Endothelial cell of umbilical vein (primary cell): Measurements from ENCODE around the gene RPL31. TPM values are rescaled to one million over a fixed set of nuclear protein-coding genes. Genes with fewer than 3 reads are reported as not detected.

Experiments
- BruUV-seq: library from RNA; stranded (reverse); fragments of 400-500 nt; replicated peaks from 2 replicates; lab custom pipeline; 2021; lab: Mats Ljungman, UMichigan
- CTCF ChIA-PET: fragments of 300-600, 350-600 bp; sonication (Branson Sonifier 250); formaldehyde crosslinking; loops from one replicate; lab custom pipeline; 2021; ENCODE audit warnings: antibody characterized with exemption, inconsistent platforms; lab: Charles Lee
- POLR2A ChIA-PET: fragments of 300-600, 350-600 bp; sonication (Branson Sonifier 250); formaldehyde crosslinking; loops from one replicate; lab custom pipeline; 2021; ENCODE audit warnings: antibody characterized with exemption, inconsistent platforms; lab: Charles Lee
- DNase-seq: peaks from one replicate; pipeline ENCODE4 v3.0.0-alpha.2; 2011; ENCODE audit warnings: low read depth, low spot score
- FAIRE-seq: peaks from 2 replicates; lab custom pipeline; 2011; peaks lifted over from hg19 to GRCh38; lab: Jason Lieb, UNC
- H2AFZ ChIP-seq: 2 replicates; pipeline ENCODE4 v1.6.0; 2012; ENCODE audit warnings: low read depth, low read length, control low read depth, inconsistent platforms
- H3K27ac ChIP-seq: 2 replicates; pipeline ENCODE4 v1.5.1; 2011; ENCODE audit warnings: low read depth, mild to moderate bottlenecking, control low read depth, low read length, moderate library complexity; ENCODE audit not compliant: insufficient read depth
- H3K27me3 ChIP-seq, 2 experiments: 2 replicates each; pipeline versions ENCODE4 v1.6.0 to v1.6.1; 2011; ENCODE audit warnings: low read length in 2 of 2, mixed read lengths in 1 of 2; ENCODE audit not compliant: control insufficient read depth in 2 of 2, insufficient read depth in 2 of 2
- H3K36me3 ChIP-seq, 2 experiments: 2 replicates in 1 of 2; 3 replicates in 1 of 2; pipeline ENCODE4 v1.5.1; 2011; ENCODE audit warnings: low read length in 2 of 2, mild to moderate bottlenecking in 1 of 2, moderate library complexity in 1 of 2; ENCODE audit not compliant: control insufficient read depth in 2 of 2, insufficient read depth in 2 of 2; ENCODE audit errors: extremely low read depth in 1 of 2
- H3K4me1 ChIP-seq: 3 replicates; pipeline ENCODE4 v1.5.1; 2011; ENCODE audit warnings: mild to moderate bottlenecking, low read length; ENCODE audit not compliant: control insufficient read depth, insufficient read depth; ENCODE audit errors: extremely low read depth
- H3K4me2 ChIP-seq: 2 replicates; pipeline ENCODE4 v1.6.1; 2011; ENCODE audit warnings: low read length, control low read depth, mixed read lengths; ENCODE audit not compliant: insufficient read depth
- H3K4me3 ChIP-seq, 3 experiments: fragments of 200-600 bp in 1 of 3; sonication (generic), shearing (Covaris generic) in 1 of 3; replicated peaks in 1 of 3; 2 replicates each; pipeline ENCODE4 v1.5.1; 2011 to 2016; ENCODE audit warnings: control low read depth in 3 of 3, low read length in 3 of 3, mild to moderate bottlenecking in 2 of 3, inconsistent platforms in 1 of 3, low read depth in 1 of 3, moderate library complexity in 1 of 3; ENCODE audit not compliant: insufficient read depth in 1 of 3
- H3K79me2 ChIP-seq: 2 replicates; pipeline ENCODE4 v1.6.0; 2012; ENCODE audit warnings: low read length, inconsistent platforms; ENCODE audit not compliant: control insufficient read depth, insufficient read depth
- H3K9ac ChIP-seq: replicated peaks from 2 replicates; pipeline ENCODE3; 2011; ENCODE audit warnings: low read length, control low read depth; ENCODE audit not compliant: insufficient read depth; ENCODE audit errors: extremely low read depth
- H3K9me1 ChIP-seq: replicated peaks from 3 replicates; pipeline ENCODE4 v1.6.0; 2011; ENCODE audit warnings: mild to moderate bottlenecking, low read length; ENCODE audit not compliant: control insufficient read depth, insufficient read depth; ENCODE audit errors: extremely low read depth
- H3K9me3 ChIP-seq: replicated peaks from 2 replicates; pipeline ENCODE4 v1.5.1; 2012; ENCODE audit warnings: low read length, inconsistent platforms; ENCODE audit not compliant: control insufficient read depth, insufficient read depth
- H4K20me1 ChIP-seq: replicated peaks from 2 replicates; pipeline ENCODE3; 2011; ENCODE audit warnings: mild to moderate bottlenecking, low read length; ENCODE audit not compliant: control insufficient read depth, insufficient read depth; ENCODE audit errors: extremely low read depth
- FOS ChIP-seq: IDR thresholded peaks from 2 replicates; pipeline ENCODE4 v1.6.1; 2011; ENCODE audit warnings: mild to moderate bottlenecking, low read length, moderate library complexity, borderline replicate concordance; ENCODE audit not compliant: insufficient read depth
- MYC ChIP-seq: IDR thresholded peaks from one replicate; pipeline ENCODE4 v1.6.1; 2011; ENCODE audit warnings: mild to moderate bottlenecking, low read depth, low read length
- POLR2AphosphoS5 ChIP-seq: IDR thresholded peaks from 2 replicates; pipeline ENCODE4 v1.6.1; 2012; ENCODE audit warnings: low read depth, mild to moderate bottlenecking, control low read depth, low read length, moderate library complexity; ENCODE audit not compliant: insufficient read depth
- dilution Hi-C: fragments of 300-500 bp; cut with MboI; formaldehyde crosslinking; loops from one replicate; pipeline ENCODE4 v1.15.0; 2019; ENCODE audit warnings: low sequenced_read_pairs; ENCODE audit not compliant: extremely low pct_ligation_motif_present
- intact Hi-C: fragments of 100-400 bp; cut with micrococcal nuclease; formaldehyde crosslinking; loops from one replicate; pipeline ENCODE4 v1.10.0; 2022
- polyA plus RNA-seq, 4 experiments: library from polyadenylated mRNA; depleted of rRNA in 3 of 4; stranded (reverse) in 3 of 4; unstranded in 1 of 4; fragments of >200 nt; gene quantifications; 2 replicates each; pipeline versions ENCODE4 v1.2.1 to v1.2.3, GENCODE V29; 2011 to 2012; ENCODE audit warnings: missing spikeins in 1 of 4
- total RNA-seq: library from RNA; stranded (reverse); gene quantifications from 2 replicates; pipeline ENCODE4 v1.2.3, GENCODE V29; 2021
- TF ChIP-seq, protein P1 (sequence below): IDR thresholded peaks from 2 replicates; pipeline ENCODE4 v1.6.1; 2011; ENCODE audit not compliant: insufficient read depth, insufficient read length
- TF ChIP-seq, protein P2 (sequence below), 2 donors: IDR thresholded peaks; 1 replicate in 1 of 2; 2 replicates in 1 of 2; pipeline ENCODE4 v1.5.1; 2011; ENCODE audit warnings: low read length in 2 of 2, mild to moderate bottlenecking in 2 of 2, moderate library complexity in 2 of 2, control low read depth in 1 of 2, inconsistent platforms in 1 of 2, low read depth in 1 of 2; ENCODE audit not compliant: insufficient read depth in 1 of 2; ENCODE audit errors: extremely low read depth in 1 of 2

RPL31 gene
- total and polyA plus RNA-seq, 2 donors (not counting 3 experiments of a cell fraction or from before 2014, with no cell fraction given) = 1,137 to 1,355 TPM

DNA sequence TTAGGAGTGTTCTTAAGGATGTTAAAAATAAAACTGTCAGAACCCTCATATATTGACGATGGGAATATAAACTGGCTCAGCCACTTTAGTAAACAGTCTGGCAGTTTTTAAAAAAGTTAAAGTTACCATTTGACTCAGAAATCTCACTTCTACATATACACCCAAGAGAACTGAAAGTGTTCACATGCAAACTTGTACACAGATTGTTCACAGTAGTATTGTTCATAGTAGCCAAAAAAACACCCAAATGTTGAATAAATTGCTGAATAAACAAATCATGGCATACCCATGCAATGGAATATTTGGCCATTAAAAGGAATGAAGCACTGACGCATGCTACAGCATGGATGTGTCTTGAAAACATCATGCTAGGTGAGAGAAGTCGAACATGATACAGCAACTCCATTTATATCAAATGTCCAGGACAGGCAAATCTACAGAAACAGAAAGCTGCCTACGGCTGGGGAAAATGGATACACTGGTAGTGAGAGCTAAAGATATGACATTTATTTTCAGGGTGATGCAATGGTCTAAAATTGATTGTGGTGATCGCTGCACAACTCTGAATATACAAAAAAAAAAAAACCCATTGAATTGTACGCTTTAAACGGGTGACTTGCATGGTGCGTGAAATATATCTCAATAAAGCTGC, 10.1 kb downstream of the RPL31 start:
- ChIA-PET CTCF (interaction anchor here (0.7 to 3.6 kb wide), 34 partner anchors 9 to 418 kb away, joined by 3 to 72 read pairs (median 5); partner anchors contain the start of genes CNOT11, RPL31 and TBC1D8), POLR2A (interaction anchor here (1.3 kb wide), 1 partner anchor 10 kb away, joined by 8 read pairs; the partner anchor contains the start of gene RPL31)
- no peaks in the 10 kb centered on the region for H3K27me3 ChIP-seq
- no peak overlapping the region for H3K4me2 ChIP-seq
- no peak for TF ChIP-seq FOS
- TF ChIP-seq MYC = no peak
- TF ChIP-seq POLR2AphosphoS5 = no peak
- TF ChIP-seq, protein P1, sequence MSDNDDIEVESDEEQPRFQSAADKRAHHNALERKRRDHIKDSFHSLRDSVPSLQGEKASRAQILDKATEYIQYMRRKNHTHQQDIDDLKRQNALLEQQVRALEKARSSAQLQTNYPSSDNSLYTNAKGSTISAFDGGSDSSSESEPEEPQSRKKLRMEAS = no peak
- TF ChIP-seq, protein P2, sequence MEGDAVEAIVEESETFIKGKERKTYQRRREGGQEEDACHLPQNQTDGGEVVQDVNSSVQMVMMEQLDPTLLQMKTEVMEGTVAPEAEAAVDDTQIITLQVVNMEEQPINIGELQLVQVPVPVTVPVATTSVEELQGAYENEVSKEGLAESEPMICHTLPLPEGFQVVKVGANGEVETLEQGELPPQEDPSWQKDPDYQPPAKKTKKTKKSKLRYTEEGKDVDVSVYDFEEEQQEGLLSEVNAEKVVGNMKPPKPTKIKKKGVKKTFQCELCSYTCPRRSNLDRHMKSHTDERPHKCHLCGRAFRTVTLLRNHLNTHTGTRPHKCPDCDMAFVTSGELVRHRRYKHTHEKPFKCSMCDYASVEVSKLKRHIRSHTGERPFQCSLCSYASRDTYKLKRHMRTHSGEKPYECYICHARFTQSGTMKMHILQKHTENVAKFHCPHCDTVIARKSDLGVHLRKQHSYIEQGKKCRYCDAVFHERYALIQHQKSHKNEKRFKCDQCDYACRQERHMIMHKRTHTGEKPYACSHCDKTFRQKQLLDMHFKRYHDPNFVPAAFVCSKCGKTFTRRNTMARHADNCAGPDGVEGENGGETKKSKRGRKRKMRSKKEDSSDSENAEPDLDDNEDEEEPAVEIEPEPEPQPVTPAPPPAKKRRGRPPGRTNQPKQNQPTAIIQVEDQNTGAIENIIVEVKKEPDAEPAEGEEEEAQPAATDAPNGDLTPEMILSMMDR (IDR thresholded peaks at IDR 0.05; ENCODE audit: extremely low read depth in 1 of 2, insufficient read depth in 1 of 2, low read depth in 1 of 2, low read length in 2 of 2) = no peak
- H3K4me1 ChIP-seq = no peaks in the 10 kb centered on the region
- H3K4me3 ChIP-seq = no peak overlapping the region
- H3K79me2 ChIP-seq = peaks cover 9% of the 10 kb centered on the region
- H4K20me1 ChIP-seq = no peaks in the 10 kb centered on the region
- H3K36me3 ChIP-seq = peaks cover 14 to 19% of the 10 kb centered on the region in 2 experiments
- H3K27ac ChIP-seq = no peak overlapping the region
- intact Hi-C loops (loop anchor here (1.0 to 5.0 kb wide), 3 partner anchors 140 to 240 kb away; partner anchors contain the start of gene CNOT11), dilution Hi-C loops (no loop called here)
- H3K9me1 ChIP-seq = no peaks in the 10 kb centered on the region
- no peaks in the 10 kb centered on the region for H3K9me3 ChIP-seq
- BruUV-seq = no TSS peak
- no peak for FAIRE-seq
- H2AFZ ChIP-seq = no peak overlapping the region
- no peak overlapping the region for H3K9ac ChIP-seq
- DNase-seq = no peak
